ENCODE measurements around the gene ACOT12.
A peak's percentile ranks its signal among the peaks of the same experiment; 100 is the strongest.

Gene ACOT12

GRCh38 chr5:81389025-81389424 lies 4.9 kb downstream of the ACOT12 start:
- DNase-seq (ENCODE audit: low read depth) = no peak
- TF ChIP-seq CTCF (IDR thresholded peaks at IDR 0.05; ENCODE audit: control insufficient read depth, extremely low read depth, insufficient read depth) = no peak
- H3K4me3 ChIP-seq (ENCODE audit: low read depth, low read length) = no peak overlapping the region

- no peak for TF ChIP-seq CTCF (IDR thresholded peaks at IDR 0.05; ENCODE audit: control insufficient read depth, extremely low read depth, insufficient read depth)
- DNase-seq (ENCODE audit: low read depth) = no peak
- H3K4me3 ChIP-seq (ENCODE audit: low read depth, low read length) = no peak overlapping the region
These were observed 5.8 kb downstream of the ACOT12 start for GRCh38 chr5:81388169-81388568.

- no peak overlapping the region for H3K4me3 ChIP-seq (ENCODE audit: low read depth, low read length)
- TF ChIP-seq CTCF (IDR thresholded peaks at IDR 0.05; ENCODE audit: control insufficient read depth, extremely low read depth, insufficient read depth) = no peak
- no peak for DNase-seq (ENCODE audit: low read depth)
These were observed 10.1 kb downstream of the ACOT12 start for GRCh38 chr5:81383867-81384266.

- DNase-seq (ENCODE audit: low read depth) = no peak
- TF ChIP-seq CTCF (IDR thresholded peaks at IDR 0.05; ENCODE audit: control insufficient read depth, extremely low read depth, insufficient read depth) = no peak
- H3K4me3 ChIP-seq (ENCODE audit: low read depth, low read length) = no peak overlapping the region
These were observed 22.5 kb downstream of the ACOT12 start for GRCh38 chr5:81371354-81371876.

- no peak overlapping the region for H3K4me3 ChIP-seq (ENCODE audit: low read depth, low read length)
- TF ChIP-seq CTCF (IDR thresholded peaks at IDR 0.05; ENCODE audit: control insufficient read depth, extremely low read depth, insufficient read depth) = no peak
- no peak for DNase-seq (ENCODE audit: low read depth)
These were observed 23.0 kb downstream of the ACOT12 start for GRCh38 chr5:81370912-81371311.

GRCh38 chr5:81365541-81365940 lies 28.4 kb downstream of the ACOT12 start:
- H3K4me3 ChIP-seq (ENCODE audit: low read depth, low read length) = no peak overlapping the region
- DNase-seq (ENCODE audit: low read depth) = no peak
- no peak for TF ChIP-seq CTCF (IDR thresholded peaks at IDR 0.05; ENCODE audit: control insufficient read depth, extremely low read depth, insufficient read depth)

- TF ChIP-seq CTCF (IDR thresholded peaks at IDR 0.05; ENCODE audit: control insufficient read depth, extremely low read depth, insufficient read depth) = no peak
- DNase-seq (ENCODE audit: low read depth) = peak; percentile 32
- H3K4me3 ChIP-seq (ENCODE audit: low read depth, low read length) = no peak overlapping the region
These were observed 30.7 kb downstream of the ACOT12 start for GRCh38 chr5:81363093-81363871.

Data from LNCaP clone FGC (cell line).